Liver (tissue), 3 donors: ENCODE measurements around the gene GPAT3.

Experiments used
- ATF3 ChIP-seq: IDR thresholded peaks from 2 replicates; pipeline ENCODE4 v1.6.1; 2016; ENCODE audit warnings: antibody characterized with exemption
- CTCF ChIP-seq: fragments of 150-350 bp; IDR thresholded peaks from 2 replicates; pipeline ENCODE4 v1.5.1; 2017; ENCODE audit warnings: improper control_type of control experiment, low read depth, low read length; ENCODE audit not compliant: missing input control
- FOXA1 ChIP-seq: IDR thresholded peaks from 2 replicates; pipeline ENCODE4 v1.6.1; 2016; ENCODE audit warnings: antibody characterized with exemption
- GABPA ChIP-seq, 2 donors: IDR thresholded peaks in 1 of 2; conservative IDR thresholded peaks in 1 of 2; 2 replicates each; pipeline ENCODE4 v1.6.1; 2016; ENCODE audit warnings: antibody characterized with exemption in 2 of 2, mild to moderate bottlenecking in 1 of 2, moderate library complexity in 1 of 2
- JUND ChIP-seq, 2 donors: IDR thresholded peaks; 2 replicates each; pipeline ENCODE4 v1.6.1; 2016; ENCODE audit warnings: antibody characterized with exemption in 2 of 2
- RAD21 ChIP-seq, 2 donors: IDR thresholded peaks; 2 replicates each; pipeline ENCODE4 v1.6.1; 2016; ENCODE audit warnings: antibody characterized with exemption in 2 of 2, mild to moderate bottlenecking in 2 of 2
- RXRA ChIP-seq, 2 donors: IDR thresholded peaks; 2 replicates each; pipeline ENCODE4 v1.6.1; 2017 to 2018; ENCODE audit warnings: antibody characterized with exemption in 2 of 2, mild to moderate bottlenecking in 1 of 2
- SP1 ChIP-seq: IDR thresholded peaks from 2 replicates; pipeline ENCODE4 v1.6.1; 2018; ENCODE audit warnings: antibody characterized with exemption, mild to moderate bottlenecking
- TAF1 ChIP-seq: conservative IDR thresholded peaks from 2 replicates; pipeline ENCODE4 v1.6.1; 2016; ENCODE audit warnings: antibody characterized with exemption, mild to moderate bottlenecking
- YY1 ChIP-seq: IDR thresholded peaks from 2 replicates; pipeline ENCODE4 v1.6.1; 2016; ENCODE audit warnings: antibody characterized with exemption, mild to moderate bottlenecking
- TF ChIP-seq, protein P1 (sequence below): IDR thresholded peaks from 2 replicates; pipeline ENCODE4 v1.6.1; 2016; ENCODE audit warnings: antibody characterized with exemption, mild to moderate bottlenecking
- TF ChIP-seq, protein P2 (sequence below): IDR thresholded peaks from 2 replicates; pipeline ENCODE4 v1.6.1; 2016; ENCODE audit warnings: antibody characterized with exemption
- TF ChIP-seq, protein P3 (sequence below): IDR thresholded peaks from 2 replicates; pipeline ENCODE4 v1.6.1; 2016; ENCODE audit warnings: antibody characterized with exemption
- donor health status: healthy.
- donor health status: healthy.

DNA sequence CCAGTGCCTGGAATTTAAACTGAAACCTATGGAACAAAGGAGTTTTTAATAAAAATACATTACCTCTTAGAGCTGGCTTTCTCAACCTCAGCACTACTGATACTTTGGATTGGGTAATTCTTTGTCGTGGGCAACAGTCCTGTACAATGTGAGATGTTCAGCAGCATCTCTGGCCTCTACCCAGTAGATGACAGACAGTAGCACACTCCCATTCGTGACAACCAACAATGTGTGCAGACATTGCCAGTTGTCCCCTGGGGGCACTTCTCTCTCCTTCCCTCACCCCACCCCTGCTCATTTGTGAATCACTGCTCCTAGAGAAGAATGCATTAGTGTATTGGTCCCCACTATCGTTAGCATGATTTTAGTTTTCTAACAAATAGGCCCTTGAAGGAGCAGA lies 16.2 kb downstream of the GPAT3 start:
- no peak for TF ChIP-seq RAD21 (IDR thresholded peaks at IDR 0.05)
- TF ChIP-seq CTCF, result no peak
- TF ChIP-seq TAF1, result no peak
- TF ChIP-seq JUND (IDR thresholded peaks at IDR 0.05), result no peak
- TF ChIP-seq ATF3, result no peak
- no peak for TF ChIP-seq YY1
- no peak for TF ChIP-seq GABPA (IDR thresholded peaks at IDR 0.05 in 1 of 2, conservative IDR thresholded peaks at IDR 0.05 in 1 of 2)
- TF ChIP-seq RXRA (IDR thresholded peaks at IDR 0.05), result no peak
- TF ChIP-seq SP1, result no peak
- TF ChIP-seq, protein P1, sequence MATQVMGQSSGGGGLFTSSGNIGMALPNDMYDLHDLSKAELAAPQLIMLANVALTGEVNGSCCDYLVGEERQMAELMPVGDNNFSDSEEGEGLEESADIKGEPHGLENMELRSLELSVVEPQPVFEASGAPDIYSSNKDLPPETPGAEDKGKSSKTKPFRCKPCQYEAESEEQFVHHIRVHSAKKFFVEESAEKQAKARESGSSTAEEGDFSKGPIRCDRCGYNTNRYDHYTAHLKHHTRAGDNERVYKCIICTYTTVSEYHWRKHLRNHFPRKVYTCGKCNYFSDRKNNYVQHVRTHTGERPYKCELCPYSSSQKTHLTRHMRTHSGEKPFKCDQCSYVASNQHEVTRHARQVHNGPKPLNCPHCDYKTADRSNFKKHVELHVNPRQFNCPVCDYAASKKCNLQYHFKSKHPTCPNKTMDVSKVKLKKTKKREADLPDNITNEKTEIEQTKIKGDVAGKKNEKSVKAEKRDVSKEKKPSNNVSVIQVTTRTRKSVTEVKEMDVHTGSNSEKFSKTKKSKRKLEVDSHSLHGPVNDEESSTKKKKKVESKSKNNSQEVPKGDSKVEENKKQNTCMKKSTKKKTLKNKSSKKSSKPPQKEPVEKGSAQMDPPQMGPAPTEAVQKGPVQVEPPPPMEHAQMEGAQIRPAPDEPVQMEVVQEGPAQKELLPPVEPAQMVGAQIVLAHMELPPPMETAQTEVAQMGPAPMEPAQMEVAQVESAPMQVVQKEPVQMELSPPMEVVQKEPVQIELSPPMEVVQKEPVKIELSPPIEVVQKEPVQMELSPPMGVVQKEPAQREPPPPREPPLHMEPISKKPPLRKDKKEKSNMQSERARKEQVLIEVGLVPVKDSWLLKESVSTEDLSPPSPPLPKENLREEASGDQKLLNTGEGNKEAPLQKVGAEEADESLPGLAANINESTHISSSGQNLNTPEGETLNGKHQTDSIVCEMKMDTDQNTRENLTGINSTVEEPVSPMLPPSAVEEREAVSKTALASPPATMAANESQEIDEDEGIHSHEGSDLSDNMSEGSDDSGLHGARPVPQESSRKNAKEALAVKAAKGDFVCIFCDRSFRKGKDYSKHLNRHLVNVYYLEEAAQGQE, result no peak
- TF ChIP-seq, protein P2, sequence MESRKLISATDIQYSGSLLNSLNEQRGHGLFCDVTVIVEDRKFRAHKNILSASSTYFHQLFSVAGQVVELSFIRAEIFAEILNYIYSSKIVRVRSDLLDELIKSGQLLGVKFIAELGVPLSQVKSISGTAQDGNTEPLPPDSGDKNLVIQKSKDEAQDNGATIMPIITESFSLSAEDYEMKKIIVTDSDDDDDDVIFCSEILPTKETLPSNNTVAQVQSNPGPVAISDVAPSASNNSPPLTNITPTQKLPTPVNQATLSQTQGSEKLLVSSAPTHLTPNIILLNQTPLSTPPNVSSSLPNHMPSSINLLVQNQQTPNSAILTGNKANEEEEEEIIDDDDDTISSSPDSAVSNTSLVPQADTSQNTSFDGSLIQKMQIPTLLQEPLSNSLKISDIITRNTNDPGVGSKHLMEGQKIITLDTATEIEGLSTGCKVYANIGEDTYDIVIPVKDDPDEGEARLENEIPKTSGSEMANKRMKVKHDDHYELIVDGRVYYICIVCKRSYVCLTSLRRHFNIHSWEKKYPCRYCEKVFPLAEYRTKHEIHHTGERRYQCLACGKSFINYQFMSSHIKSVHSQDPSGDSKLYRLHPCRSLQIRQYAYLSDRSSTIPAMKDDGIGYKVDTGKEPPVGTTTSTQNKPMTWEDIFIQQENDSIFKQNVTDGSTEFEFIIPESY, result no peak
- TF ChIP-seq FOXA1, result no peak
- TF ChIP-seq, protein P3, sequence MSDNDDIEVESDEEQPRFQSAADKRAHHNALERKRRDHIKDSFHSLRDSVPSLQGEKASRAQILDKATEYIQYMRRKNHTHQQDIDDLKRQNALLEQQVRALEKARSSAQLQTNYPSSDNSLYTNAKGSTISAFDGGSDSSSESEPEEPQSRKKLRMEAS, result no peak
